Hematopoietic multipotent progenitor cell treated with erythropoietin and hydrocortisone succinate and interleukin-3 and kit ligand, for 8 days (in vitro differentiated cells): ENCODE measurements around the gene TAF4.

ENCODE experiments used
- DNase-seq: peaks from one replicate; pipeline ENCODE4 v3.0.0-alpha.2; 2015

TAF4 gene

GRCh38 chr20:61940976-61941720 is 124.5 kb downstream of the TAF4 start:
- DNase-seq, result no peak

GRCh38 chr20:61940491-61940890 is 125.2 kb downstream of the TAF4 start:
- DNase-seq, result no peak

GRCh38 chr20:61939691-61940360 is 125.9 kb downstream of the TAF4 start:
- no peak for DNase-seq

- DNase-seq, result no peak
Measured at GRCh38 chr20:61938839-61939690, 126.6 kb downstream of the TAF4 start.

GRCh38 chr20:61937963-61938838 is 127.5 kb downstream of the TAF4 start:
- DNase-seq, result no peak

- no peak for DNase-seq
Measured at GRCh38 chr20:61937146-61937962, 128.3 kb downstream of the TAF4 start.

- DNase-seq, result no peak
Measured at GRCh38 chr20:61936701-61937131, 129.0 kb downstream of the TAF4 start.

GRCh38 chr20:61935926-61936700 is 129.6 kb downstream of the TAF4 start:
- DNase-seq, result no peak

GRCh38 chr20:61934716-61935530 is 130.8 kb downstream of the TAF4 start:
- DNase-seq, result no peak

- no peak for DNase-seq
Measured at GRCh38 chr20:61933951-61934715, 131.5 kb downstream of the TAF4 start.

GRCh38 chr20:61933481-61933950 is 132.2 kb downstream of the TAF4 start:
- DNase-seq, result no peak

GRCh38 chr20:61932711-61933480 is 132.8 kb downstream of the TAF4 start:
- no peak for DNase-seq

- no peak for DNase-seq
Measured at GRCh38 chr20:61932199-61932592, 133.5 kb downstream of the TAF4 start.

- no peak for DNase-seq
Measured at GRCh38 chr20:61931476-61932198, 134.0 kb downstream of the TAF4 start.

- DNase-seq, result no peak
Measured at GRCh38 chr20:61930776-61931475, 134.8 kb downstream of the TAF4 start.

- no peak for DNase-seq
Measured at GRCh38 chr20:61929971-61930666, 135.6 kb downstream of the TAF4 start.
